ENCODE data around the gene PPP2R5C.
"Not testable (repeated sequence)": the region's sequence is repeated elsewhere in the genome, so short reads cannot be mapped to it uniquely, and the experiment has no call there.

Gene PPP2R5C

DNA sequence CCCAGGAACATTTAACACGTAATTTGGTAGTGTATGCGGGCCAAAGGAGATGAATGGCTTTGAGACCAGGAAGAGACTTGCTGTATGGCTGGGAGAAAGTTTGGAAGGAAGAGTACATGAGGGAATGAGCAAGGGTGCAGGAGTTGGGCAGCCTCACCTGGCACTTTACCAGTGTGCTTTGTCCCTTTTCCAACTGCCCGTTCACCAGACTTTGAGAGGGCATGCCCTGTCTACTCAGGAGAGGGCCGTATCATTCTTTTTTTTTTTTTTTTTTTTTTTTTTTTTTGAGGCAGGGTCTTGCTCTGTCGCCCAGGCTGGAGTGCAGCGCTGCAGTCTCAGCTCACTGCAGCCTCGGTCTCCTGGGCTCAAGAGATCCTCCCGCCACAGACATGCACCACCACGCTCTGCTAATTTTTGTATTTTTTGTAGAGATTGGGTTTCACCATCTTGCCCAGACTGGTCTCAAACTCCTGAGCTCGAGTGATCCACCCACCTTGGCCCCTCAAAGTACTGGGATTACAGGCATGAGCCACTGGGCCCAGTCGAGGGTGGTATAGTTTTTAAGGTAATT, 209.4 kb downstream of the PPP2R5C start:
- Histone ChIP-seq H3K4me2 (ENCODE audit: insufficient read depth, low read length) (no peak overlapping the region), H2AFZ (ENCODE audit: low read depth, low read length) (no peak overlapping the region), H4K20me1 (ENCODE audit: insufficient read depth, low read length) (peaks cover 65% of the 10 kb centered on the region), H3K4me1 (ENCODE audit: insufficient read depth, low read length) (peaks cover 26% of the 10 kb centered on the region), H3K27me3 (ENCODE audit: insufficient read depth, low read length, poor library complexity) (no peaks in the 10 kb centered on the region), H3K9me3 (ENCODE audit: insufficient read depth, low read length, severe bottlenecking) (no peaks in the 10 kb centered on the region), H3K4me3 (ENCODE audit: low read depth in 1 of 2, low read length in 2 of 2) (no peak overlapping the region), H3K9ac (ENCODE audit: low read depth, low read length) (no peak overlapping the region), H3K79me2 (ENCODE audit: insufficient read depth, low read length) (peaks cover 95% of the 10 kb centered on the region), H3K27ac (ENCODE audit: low read length) (no peak overlapping the region), H3K36me3 (ENCODE audit: insufficient read depth, low read length) (peaks cover 43% of the 10 kb centered on the region)
- ATAC-seq (ENCODE audit: insufficient read depth, low read depth) (no peak), DNase-seq (no peak)
- TF ChIP-seq, protein P1, sequence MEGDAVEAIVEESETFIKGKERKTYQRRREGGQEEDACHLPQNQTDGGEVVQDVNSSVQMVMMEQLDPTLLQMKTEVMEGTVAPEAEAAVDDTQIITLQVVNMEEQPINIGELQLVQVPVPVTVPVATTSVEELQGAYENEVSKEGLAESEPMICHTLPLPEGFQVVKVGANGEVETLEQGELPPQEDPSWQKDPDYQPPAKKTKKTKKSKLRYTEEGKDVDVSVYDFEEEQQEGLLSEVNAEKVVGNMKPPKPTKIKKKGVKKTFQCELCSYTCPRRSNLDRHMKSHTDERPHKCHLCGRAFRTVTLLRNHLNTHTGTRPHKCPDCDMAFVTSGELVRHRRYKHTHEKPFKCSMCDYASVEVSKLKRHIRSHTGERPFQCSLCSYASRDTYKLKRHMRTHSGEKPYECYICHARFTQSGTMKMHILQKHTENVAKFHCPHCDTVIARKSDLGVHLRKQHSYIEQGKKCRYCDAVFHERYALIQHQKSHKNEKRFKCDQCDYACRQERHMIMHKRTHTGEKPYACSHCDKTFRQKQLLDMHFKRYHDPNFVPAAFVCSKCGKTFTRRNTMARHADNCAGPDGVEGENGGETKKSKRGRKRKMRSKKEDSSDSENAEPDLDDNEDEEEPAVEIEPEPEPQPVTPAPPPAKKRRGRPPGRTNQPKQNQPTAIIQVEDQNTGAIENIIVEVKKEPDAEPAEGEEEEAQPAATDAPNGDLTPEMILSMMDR (IDR thresholded peaks at IDR 0.05; ENCODE audit: borderline replicate concordance, extremely low read depth, low read length, poor library complexity, severe bottlenecking), result no peak
- TF ChIP-seq EZH2 (IDR thresholded peaks at IDR 0.05; ENCODE audit: borderline replicate concordance, low read depth, low read length, severe bottlenecking), result no peak

- H3K9ac ChIP-seq (ENCODE audit: low read depth, low read length), result not testable (repeated sequence)
These were observed 209.9 kb downstream of the PPP2R5C start for GRCh38 chr14:101971458-101971857.

GRCh38 chr14:101972126-101972866, 210.8 kb downstream of the PPP2R5C start:
- H3K36me3 ChIP-seq (ENCODE audit: insufficient read depth, low read length), result peaks cover 56% of the 10 kb centered on the region
- ATAC-seq (ENCODE audit: insufficient read depth, low read depth), result no peak
- H2AFZ ChIP-seq (ENCODE audit: low read depth, low read length), result no peak overlapping the region
- TF ChIP-seq, protein P1 (IDR thresholded peaks at IDR 0.05; ENCODE audit: borderline replicate concordance, extremely low read depth, low read length, poor library complexity, severe bottlenecking), result no peak
- no peak for TF ChIP-seq EZH2 (IDR thresholded peaks at IDR 0.05; ENCODE audit: borderline replicate concordance, low read depth, low read length, severe bottlenecking)
- no peak overlapping the region for H3K9ac ChIP-seq (ENCODE audit: low read depth, low read length)
- no peaks in the 10 kb centered on the region for H3K27me3 ChIP-seq (ENCODE audit: insufficient read depth, low read length, poor library complexity)
- no peak overlapping the region for H3K4me2 ChIP-seq (ENCODE audit: insufficient read depth, low read length)
- H3K9me3 ChIP-seq (ENCODE audit: insufficient read depth, low read length, severe bottlenecking), result no peaks in the 10 kb centered on the region
- H4K20me1 ChIP-seq (ENCODE audit: insufficient read depth, low read length), result peaks cover 58% of the 10 kb centered on the region
- no peak overlapping the region for H3K4me3 ChIP-seq (ENCODE audit: low read depth in 1 of 2, low read length in 2 of 2)
- H3K4me1 ChIP-seq (ENCODE audit: insufficient read depth, low read length), result peaks cover 14% of the 10 kb centered on the region
- no peak overlapping the region for H3K27ac ChIP-seq (ENCODE audit: low read length)
- DNase-seq, result no peak
- peaks cover 89% of the 10 kb centered on the region for H3K79me2 ChIP-seq (ENCODE audit: insufficient read depth, low read length)

More at GRCh38 chr14:101971458-101971857, 209.9 kb downstream of the PPP2R5C start:
- H3K4me3 ChIP-seq (ENCODE audit: low read depth in 1 of 2, low read length in 2 of 2); H3K9me3 ChIP-seq (ENCODE audit: insufficient read depth, low read length, severe bottlenecking); H3K27ac ChIP-seq (ENCODE audit: low read length); H2AFZ ChIP-seq (ENCODE audit: low read depth, low read length); DNase-seq; ATAC-seq (ENCODE audit: insufficient read depth, low read depth); H3K27me3 ChIP-seq (ENCODE audit: insufficient read depth, low read length, poor library complexity); H3K4me2 ChIP-seq (ENCODE audit: insufficient read depth, low read length): not testable (repeated sequence)
- H3K36me3 ChIP-seq (ENCODE audit: insufficient read depth, low read length), result peaks cover 48% of the 10 kb centered on the region
- H3K79me2 ChIP-seq (ENCODE audit: insufficient read depth, low read length), result peaks cover 90% of the 10 kb centered on the region
- H4K20me1 ChIP-seq (ENCODE audit: insufficient read depth, low read length), result peaks cover 63% of the 10 kb centered on the region
- H3K4me1 ChIP-seq (ENCODE audit: insufficient read depth, low read length), result peaks cover 21% of the 10 kb centered on the region

GRCh38 chr14:101973356-101973755, 211.8 kb downstream of the PPP2R5C start:
- Histone ChIP-seq H3K9me3 (ENCODE audit: insufficient read depth, low read length, severe bottlenecking) (no peaks in the 10 kb centered on the region), H3K79me2 (ENCODE audit: insufficient read depth, low read length) (peaks cover 83% of the 10 kb centered on the region), H3K4me1 (ENCODE audit: insufficient read depth, low read length) (peaks cover 5% of the 10 kb centered on the region; the same call in 1 of the 2 replicates), H3K4me3 (ENCODE audit: low read depth in 1 of 2, low read length in 2 of 2) (no peak overlapping the region), H3K9ac (ENCODE audit: low read depth, low read length) (no peak overlapping the region), H2AFZ (ENCODE audit: low read depth, low read length) (no peak overlapping the region), H4K20me1 (ENCODE audit: insufficient read depth, low read length) (peaks cover 57% of the 10 kb centered on the region), H3K4me2 (ENCODE audit: insufficient read depth, low read length) (no peak overlapping the region), H3K27me3 (ENCODE audit: insufficient read depth, low read length, poor library complexity) (no peaks in the 10 kb centered on the region), H3K27ac (ENCODE audit: low read length) (no peak overlapping the region), H3K36me3 (ENCODE audit: insufficient read depth, low read length) (peaks cover 57% of the 10 kb centered on the region)
- TF ChIP-seq, protein P1 (IDR thresholded peaks at IDR 0.05; ENCODE audit: borderline replicate concordance, extremely low read depth, low read length, poor library complexity, severe bottlenecking), result no peak
- TF ChIP-seq EZH2 (IDR thresholded peaks at IDR 0.05; ENCODE audit: borderline replicate concordance, low read depth, low read length, severe bottlenecking), result no peak
- no peak for ATAC-seq (ENCODE audit: insufficient read depth, low read depth)
- DNase-seq, result no peak

All from DND-41 (cell line).